ENCODE data around the gene RNF157. TPM values are rescaled to one million over a fixed set of nuclear protein-coding genes. Genes with fewer than 3 reads are reported as not detected.

The RNF157 gene
- total RNA-seq, 1 experiment from 2014 or later = 0.86 TPM

GRCh38 chr17:76273445-76274111 is 33.3 kb upstream of the RNF157 start:
- Histone ChIP-seq H3K4me2 (ENCODE audit: low read length) (no peak overlapping the region), H3K4me1 (ENCODE audit: control insufficient read depth in 1 of 2, insufficient read depth in 2 of 2, low read length in 2 of 2) (peaks cover 0 to 10% of the 10 kb centered on the region in 2 experiments; a peak in 2 of 4 replicates), H3K4me3 (replicated peaks in 1 of 2; ENCODE audit: low read depth in 1 of 2, low read length in 2 of 2) (no peak overlapping the region), H3K27ac (ENCODE audit: low read depth, low read length) (no peak overlapping the region), H3K36me3 (ENCODE audit: control insufficient read depth in 1 of 2, insufficient read depth in 2 of 2, low read length in 2 of 2) (peaks cover 0 to 15% of the 10 kb centered on the region in 2 experiments; a peak in 1 of 4 replicates), H3K27me3 (ENCODE audit: insufficient read depth, low read length) (no peaks in the 10 kb centered on the region), H3K9me2 (ENCODE audit: insufficient read depth) (no peaks in the 10 kb centered on the region), H3K9me3 (ENCODE audit: control insufficient read depth in 1 of 2, insufficient read depth in 1 of 2, low read depth in 1 of 2, low read length in 2 of 2) (no peaks in the 10 kb centered on the region), H2AFZ (ENCODE audit: low read depth, low read length, poor library complexity, severe bottlenecking) (no peak overlapping the region), H4K20me1 (ENCODE audit: insufficient read depth) (no peaks in the 10 kb centered on the region), H3K9ac (ENCODE audit: low read length) (no peak overlapping the region), H3K79me2 (ENCODE audit: insufficient read depth, low read length) (no peaks in the 10 kb centered on the region; the same call in 1 of the 2 replicates)
- intact Hi-C loops (cut with micrococcal nuclease) = no loop called here
- no peak for TF ChIP-seq CTCF (IDR thresholded peaks at IDR 0.05 in 2 of 3, conservative IDR thresholded peaks at IDR 0.05 in 1 of 3; ENCODE audit: borderline replicate concordance in 1 of 3, insufficient read depth in 1 of 3, low read depth in 2 of 3, low read length in 2 of 3)
- no peak for TF ChIP-seq MAX (IDR thresholded peaks at IDR 0.05)
- no peak for TF ChIP-seq EZH2phosphoT487 (IDR thresholded peaks at IDR 0.05; ENCODE audit: borderline replicate concordance)
- TF ChIP-seq FOSL1 (IDR thresholded peaks at IDR 0.05; ENCODE audit: low read depth) = no peak
- no peak for TF ChIP-seq SIN3A (IDR thresholded peaks at IDR 0.05; ENCODE audit: low read depth)
- TF ChIP-seq RAD21 (IDR thresholded peaks at IDR 0.05; ENCODE audit: low read depth) = no peak
- no peak for TF ChIP-seq ZNF274 (IDR thresholded peaks at IDR 0.05; ENCODE audit: low read depth, low read length)
- no peak for TF ChIP-seq EGR1 (IDR thresholded peaks at IDR 0.05; ENCODE audit: low read depth)
- TF ChIP-seq EZH2 (IDR thresholded peaks at IDR 0.05) = no peak
- TF ChIP-seq POLR2A (IDR thresholded peaks at IDR 0.05; ENCODE audit: borderline replicate concordance, extremely low read depth, insufficient read depth, insufficient read length) = no peak
- no peak for TF ChIP-seq CEBPB (IDR thresholded peaks at IDR 0.05; ENCODE audit: low read depth)
- no peak for TF ChIP-seq SP1 (IDR thresholded peaks at IDR 0.05; ENCODE audit: low read depth)
- no peak for TF ChIP-seq CBX3 (IDR thresholded peaks at IDR 0.05; ENCODE audit: low read depth)
- ATAC-seq (no peak), DNase-seq (ENCODE audit: low read depth, low spot score) (no peak)
- CTCF ChIA-PET = interaction anchor here (1.2 to 1.8 kb wide), 2 partner anchors 152 to 259 kb away, joined by 3 to 4 read pairs; no protein-coding TSS in a partner anchor
- POLR2A ChIA-PET = interaction anchor here (0.6 to 1.3 kb wide), 3 partner anchors 9 to 248 kb away, joined by 3 to 5 read pairs (median 3); partner anchors contain the start of genes EXOC7 and UBALD2
- RAD21 ChIA-PET (ENCODE audit: low non-redundant PET in 1 of 2, low total read pairs in 2 of 2, uncharacterized antibody in 2 of 2, unreplicated experiment in 2 of 2) = no interaction called here
- no TSS peak for BruUV-seq (replicated peaks)

Measured in HCT116 (cell line).